HG02763 (cell line): ENCODE data around the gene RANBP3L.
"Not testable (repeated sequence)": the region's sequence is repeated elsewhere in the genome, so short reads cannot be mapped to it uniquely, and the experiment has no call there.

Source experiments
- ATAC-seq: cut with Tn5 transposase; IDR thresholded peaks from one replicate; pipeline ENCODE4 v1.9.1; 2021; ENCODE audit warnings: mild to moderate bottlenecking, moderate library complexity; ENCODE audit not compliant: unreplicated experiment

The RANBP3L gene, protein sequence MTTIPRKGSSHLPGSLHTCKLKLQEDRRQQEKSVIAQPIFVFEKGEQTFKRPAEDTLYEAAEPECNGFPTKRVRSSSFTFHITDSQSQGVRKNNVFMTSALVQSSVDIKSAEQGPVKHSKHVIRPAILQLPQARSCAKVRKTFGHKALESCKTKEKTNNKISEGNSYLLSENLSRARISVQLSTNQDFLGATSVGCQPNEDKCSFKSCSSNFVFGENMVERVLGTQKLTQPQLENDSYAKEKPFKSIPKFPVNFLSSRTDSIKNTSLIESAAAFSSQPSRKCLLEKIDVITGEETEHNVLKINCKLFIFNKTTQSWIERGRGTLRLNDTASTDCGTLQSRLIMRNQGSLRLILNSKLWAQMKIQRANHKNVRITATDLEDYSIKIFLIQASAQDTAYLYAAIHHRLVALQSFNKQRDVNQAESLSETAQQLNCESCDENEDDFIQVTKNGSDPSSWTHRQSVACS

DNA sequence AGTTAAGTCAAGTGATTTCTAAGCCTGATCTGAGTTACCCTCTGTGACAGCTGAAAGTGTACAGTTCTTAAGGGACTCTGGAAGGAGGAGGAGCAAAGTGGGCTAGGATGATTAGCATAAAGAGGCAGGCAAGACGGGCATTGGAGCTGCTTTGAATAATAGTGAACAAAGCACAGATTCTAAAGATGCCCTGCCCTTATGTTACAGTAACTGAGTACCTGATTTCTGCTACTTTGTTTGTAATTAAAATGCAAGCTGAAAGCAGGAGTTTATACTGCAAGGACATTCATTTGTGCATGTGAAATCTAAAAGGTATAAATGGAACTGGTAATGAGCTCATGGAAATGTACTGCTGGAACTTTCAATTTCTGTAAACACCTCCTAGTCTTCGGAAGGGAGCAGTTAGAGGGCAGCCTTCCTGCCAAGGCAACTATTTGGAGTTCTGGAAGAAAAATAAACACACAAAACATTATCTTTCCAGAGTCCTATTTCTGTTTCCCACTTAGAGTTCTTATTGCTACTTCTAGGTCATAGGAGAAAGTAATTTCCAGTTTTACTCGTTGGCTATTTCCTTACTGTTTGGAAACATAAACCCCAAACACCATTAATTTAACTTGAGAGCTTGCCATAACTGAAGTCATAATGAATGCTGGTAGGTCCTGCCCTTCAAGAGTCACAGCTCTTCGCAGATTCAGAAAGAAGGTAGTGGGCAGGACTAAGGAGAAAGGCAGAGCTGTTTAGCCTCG is at the start of gene RANBP3L:
Gene RANBP3L (minus strand): TSS at position 45 of the 746 bp plus-strand sequence. CDS start 486 bp downstream, outside the sequence.
- ATAC-seq: no peak

DNA sequence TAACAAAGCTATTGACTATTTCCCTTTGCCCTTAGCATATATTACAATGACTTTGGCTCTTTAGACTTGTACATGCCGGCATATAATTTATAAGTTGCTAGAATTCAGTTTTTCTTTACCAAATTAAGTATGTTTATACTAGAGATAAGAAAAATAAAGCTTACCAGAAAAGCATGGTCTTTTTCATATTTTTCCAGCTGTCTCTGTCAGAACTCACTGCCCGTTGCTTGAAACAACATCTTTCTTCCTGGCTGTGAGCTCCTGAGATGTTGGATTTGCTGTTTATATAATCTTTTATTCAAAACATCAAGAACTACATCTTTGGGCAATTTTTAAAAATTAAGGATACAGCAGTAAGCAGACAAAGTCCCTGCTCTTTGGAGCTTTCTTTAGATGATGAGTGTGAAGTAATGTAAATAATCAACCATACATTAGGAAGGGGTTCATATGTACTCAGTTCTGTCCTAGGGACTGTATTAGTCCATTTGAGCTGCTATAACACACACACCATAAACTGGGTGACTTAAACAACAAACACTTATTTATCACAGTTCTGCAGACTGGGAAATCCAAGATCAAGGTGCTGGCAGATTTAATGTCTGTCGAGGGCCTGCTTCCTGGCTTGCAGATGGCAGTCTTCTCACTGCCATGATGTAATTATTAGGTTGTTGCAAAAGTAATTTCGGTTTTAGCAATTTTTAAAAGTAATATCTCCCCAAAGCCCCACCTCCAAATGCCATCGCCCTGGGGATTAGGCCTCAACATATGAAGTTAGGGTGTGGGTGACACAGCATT is 45.4 kb upstream of the RANBP3L start:
- ATAC-seq: no peak

DNA sequence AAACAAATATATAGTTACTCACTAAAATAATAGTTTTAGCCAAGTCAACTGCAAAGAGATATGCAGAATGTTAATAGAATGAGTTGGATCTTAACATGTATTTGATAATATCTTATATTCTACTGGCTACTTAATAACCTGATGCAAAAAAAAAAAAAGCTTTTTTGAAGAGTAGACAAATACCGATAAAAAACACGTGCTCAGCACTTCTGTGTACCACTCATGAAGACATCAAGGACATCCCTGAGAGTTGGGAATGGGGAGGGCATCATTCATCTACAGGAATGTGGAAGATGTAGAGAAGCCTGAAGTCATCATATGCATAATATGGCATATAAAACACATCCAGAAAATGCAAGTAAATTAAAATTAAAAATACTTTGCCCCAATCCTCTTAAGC is 43.2 kb upstream of the RANBP3L start:
- ATAC-seq: no peak

DNA sequence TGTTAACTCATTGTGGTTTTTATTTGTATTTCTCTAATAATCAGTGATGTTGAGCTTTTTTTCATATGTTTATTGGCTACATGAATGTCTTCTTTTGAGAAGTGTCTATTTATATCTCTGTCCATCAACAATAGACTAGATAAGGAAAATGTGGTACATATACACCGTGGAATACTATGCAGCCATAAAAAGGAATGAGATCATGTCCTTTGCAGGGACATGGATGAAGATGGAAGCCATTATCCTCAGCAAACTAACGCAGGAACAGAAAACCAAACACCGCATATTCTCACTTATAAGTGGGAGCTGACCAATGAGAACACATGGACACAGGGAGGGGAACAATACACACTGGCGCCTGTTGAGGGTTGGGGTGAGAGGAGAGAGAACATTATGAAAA is 40.0 kb upstream of the RANBP3L start:
- not testable (repeated sequence) for ATAC-seq

DNA sequence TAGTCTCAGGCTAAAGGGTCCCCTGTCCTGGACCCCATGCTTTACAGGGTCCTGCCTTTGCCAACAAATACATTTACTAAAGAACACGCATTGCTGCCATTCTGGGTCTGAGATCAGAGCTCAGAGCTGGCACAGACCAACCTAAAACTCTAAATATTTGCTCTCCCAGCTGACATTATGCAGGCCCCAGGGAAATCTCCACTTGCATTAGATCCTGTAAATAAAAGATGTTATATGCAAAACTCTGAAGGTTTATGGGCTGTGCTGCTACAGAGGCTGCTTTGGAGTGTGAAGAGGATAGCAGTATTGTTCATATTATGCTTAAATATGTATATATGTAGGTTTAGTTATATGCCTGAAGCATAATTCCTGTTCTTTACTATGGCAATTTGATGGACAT is 35.9 kb upstream of the RANBP3L start:
- ATAC-seq: no peak

DNA sequence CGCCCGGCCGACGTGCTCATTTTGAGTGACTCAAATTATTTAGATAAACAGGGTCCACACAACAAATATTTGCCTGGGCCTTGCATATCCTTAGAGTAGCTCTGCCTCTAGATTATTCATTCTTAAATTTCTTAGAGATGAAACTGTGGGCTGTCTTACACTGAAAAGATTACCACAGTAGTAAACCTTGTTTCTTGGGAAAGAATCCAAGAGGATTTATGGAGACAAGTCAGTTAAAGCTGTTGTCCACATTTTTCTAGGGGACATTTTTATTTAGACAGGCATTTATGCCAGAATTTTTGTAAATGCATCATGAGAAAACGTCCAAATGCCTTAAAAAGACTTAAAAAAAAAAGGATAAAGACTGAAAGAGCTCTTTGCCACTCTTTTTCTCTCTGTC is 32.6 kb upstream of the RANBP3L start:
- no peak for ATAC-seq

DNA sequence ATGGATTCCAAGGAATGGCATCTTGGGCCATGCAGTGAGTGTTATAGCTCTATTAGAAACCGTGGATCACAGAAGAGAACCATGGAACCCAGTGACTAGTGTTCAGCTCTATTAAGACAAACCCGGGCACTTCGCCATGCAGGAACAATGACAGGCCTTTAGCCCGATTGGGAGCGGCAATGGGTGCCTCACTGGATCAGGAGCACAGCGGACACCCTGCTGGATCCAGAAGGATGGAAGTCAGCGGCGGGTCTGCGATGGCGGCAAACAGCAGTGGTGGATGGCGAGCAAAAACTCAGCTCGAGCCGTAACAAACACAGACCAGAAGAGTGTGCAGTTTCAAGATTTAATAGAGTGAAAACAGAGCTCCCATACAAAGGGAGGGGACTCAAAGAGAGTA is 31.0 kb upstream of the RANBP3L start:
- not testable (repeated sequence) for ATAC-seq

DNA sequence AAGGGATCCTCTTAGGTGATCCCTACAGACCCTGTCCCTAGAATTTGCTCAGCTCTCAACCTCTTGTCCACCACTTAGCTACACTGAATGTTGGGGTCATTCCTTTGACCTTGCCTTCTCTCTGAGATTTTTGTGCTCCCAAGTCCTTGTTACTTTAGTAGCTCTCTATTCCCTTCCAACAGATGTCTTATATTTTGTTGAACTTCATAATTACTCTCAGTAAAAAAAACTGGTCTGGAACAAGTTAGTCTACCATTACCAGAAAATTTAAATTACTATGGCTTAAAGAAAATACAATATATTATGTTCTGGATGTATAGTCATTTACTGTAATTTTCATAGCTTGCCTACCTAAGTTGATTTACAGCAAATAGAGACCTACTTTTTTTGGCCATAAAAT is 23.5 kb upstream of the RANBP3L start:
- ATAC-seq: no peak

DNA sequence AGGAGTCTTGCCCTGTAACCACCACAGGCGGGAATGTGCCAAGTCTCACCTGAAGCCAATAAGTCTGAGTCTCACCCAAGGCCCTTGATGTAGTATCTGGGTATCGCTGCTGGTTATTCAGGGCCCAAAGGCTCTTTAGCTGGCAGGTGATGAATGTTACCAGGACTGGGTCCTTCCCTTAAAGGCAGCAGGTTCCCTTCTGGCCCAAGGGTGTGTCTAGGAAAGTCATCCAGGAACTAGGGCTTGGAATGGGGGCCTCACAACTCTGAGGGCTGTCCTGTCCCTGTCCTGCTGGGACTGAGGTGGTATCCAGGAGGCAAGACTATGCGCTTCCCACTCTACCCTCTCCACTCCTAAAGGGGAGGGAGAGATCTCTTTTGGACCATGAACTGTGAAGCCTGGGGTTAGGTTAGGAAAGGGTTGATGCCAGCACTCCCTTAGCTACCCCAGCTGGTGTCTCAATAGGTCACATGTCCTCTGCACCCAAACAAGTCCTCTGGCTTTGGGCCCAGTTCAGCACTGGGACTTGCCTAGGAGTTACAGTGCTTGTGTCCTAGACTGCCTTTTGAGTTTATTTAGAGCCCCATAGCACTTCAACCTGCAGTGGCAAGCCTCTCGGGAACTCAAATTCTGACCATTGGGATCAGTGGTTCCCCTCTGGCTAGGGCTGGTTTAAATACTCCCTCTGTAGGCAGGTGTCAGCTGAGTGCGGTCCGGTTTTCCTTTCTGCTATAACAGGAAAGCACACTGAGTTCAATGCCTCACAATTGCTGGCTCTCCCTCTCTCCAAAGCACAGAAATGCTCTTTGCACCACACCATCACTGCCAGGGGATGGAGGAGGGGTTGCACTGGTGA is 22.5 kb upstream of the RANBP3L start:
- ATAC-seq: no peak

DNA sequence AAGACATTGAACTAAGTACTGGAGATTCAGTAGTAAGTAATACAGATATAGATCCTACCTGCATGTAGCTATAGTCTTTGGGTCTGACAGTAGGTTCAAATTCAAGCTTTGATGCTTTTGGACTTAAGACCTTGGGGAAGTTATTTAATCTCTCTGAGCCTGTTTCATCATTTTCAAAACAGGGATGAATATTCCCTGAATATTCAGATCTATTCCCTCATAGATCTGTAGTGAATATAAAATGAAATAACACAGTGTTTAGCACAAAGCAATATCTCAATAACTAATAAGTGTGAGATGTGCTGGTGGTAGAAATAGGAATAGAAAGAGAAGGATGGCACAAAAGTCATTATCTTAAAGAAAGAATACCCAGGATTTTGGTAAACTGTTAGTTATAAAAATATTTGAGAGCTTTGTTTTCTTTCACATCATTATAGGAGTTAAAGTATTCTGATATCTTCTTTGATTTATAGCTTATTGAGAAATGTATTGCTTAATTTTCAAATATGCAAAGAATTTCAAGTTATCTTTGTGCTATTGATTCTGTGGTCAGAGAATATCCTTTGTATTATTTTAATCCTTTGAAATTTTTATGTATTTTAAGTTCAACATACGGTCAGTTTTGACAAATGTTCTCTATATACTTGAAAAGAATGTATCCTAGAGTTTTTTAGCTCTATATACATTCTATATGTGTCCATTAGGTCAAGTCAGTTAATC is 11.4 kb upstream of the RANBP3L start:
- no peak for ATAC-seq

DNA sequence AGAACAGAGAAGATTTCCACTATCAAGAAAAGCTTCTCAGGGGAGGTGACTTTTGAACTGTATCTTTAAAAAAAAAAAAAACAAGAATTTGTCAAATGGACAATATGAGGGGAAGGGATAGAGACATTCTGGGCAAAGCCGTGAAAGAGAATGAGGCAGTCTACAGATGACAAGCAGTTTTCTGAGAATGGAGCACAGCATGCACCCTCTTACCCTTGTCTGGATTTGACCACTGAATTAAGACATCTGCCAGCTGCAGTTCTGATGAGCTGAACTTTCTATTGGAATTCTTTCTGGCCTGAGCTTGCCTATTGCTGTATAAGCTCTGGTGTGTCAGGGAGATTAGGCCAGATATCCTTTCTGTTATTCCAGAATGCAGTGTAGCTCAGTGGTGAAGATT is 10.3 kb upstream of the RANBP3L start:
- no peak for ATAC-seq

DNA sequence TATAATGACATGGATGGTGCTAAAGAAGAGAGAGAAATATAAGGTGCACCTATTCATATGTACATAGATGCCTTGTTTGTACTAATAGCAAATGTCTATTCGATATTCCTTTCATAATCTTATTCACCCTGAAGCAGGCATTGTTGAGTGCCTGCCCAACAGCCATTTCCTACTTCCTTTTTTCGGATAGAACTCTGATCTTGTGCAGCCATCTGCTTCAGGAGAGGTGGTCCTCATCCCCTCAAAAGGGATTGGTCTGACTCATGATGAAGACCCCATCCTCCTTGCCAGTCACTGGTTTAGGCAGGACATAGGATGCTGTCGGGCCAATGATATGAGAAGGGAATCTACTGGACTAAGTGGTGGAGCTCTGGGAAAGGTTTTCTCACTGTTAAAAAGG is 8.4 kb upstream of the RANBP3L start:
- ATAC-seq: no peak

DNA sequence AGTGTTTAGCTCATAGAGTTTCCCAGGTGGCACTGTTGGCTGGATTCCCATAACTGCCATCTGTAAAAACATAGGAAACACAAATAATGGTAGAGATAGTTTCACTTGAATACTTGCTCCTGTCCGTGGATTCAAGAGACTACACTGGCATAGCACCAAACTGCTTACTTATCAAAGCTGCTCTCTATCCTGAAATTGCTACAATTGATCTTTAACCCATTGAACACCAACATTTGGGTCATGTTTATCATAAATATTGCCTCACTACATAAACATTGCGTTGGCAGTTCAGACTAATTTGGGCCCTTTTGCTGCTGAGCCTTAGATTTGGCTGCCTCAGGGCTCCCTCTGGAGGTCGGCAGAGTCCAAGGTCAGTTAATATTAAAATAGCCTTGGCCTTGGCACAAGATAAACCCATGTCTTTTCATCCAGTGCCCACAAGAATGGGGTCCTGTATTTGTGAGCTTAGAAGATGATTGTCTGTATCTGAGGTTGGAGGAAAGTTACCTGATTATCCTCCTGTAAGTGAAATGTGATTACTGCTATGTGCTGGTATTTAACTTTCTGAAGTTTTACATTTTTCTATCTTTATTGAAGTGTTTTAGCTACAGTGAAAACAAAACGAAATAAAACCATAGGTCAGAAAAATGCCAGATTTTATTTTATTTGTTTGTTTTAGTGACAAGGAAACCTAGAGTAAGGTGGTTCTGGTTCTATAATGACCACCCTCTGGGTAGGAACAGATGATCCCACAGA is 4.0 kb upstream of the RANBP3L start:
- ATAC-seq: no peak

DNA sequence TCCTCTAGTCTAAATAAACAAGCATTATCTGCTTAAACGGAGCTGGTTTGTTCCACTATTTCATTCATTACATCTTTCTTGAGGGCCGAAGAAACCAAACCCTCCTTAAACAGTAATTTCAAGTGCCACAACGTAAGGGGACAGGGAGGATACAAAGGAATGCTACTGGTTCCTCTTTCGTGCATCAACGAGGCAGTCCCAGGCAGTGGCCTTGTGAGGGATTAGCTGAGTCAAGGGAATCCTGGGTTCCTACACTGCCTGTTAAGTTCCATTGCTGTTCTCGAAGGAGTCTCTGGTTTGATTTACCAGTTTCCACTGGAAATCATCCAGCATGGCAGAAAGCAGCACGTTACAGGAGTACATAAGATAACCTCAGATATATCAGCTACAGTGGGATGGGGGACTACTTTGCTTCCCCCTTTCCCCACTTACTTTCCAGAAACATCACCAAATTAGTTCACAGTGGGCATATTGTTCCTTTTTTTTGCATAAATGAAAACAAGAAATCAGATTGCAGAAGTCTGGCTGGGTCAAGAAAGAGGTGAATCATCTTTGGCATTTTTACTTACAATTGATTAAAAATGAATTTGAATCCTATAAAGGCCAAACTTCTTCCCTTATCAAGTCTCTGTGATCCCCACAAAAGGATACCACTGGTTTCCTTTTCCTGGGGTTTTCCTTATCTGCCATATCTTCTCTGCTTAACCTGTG is 2.5 kb upstream of the RANBP3L start:
- no peak for ATAC-seq

DNA sequence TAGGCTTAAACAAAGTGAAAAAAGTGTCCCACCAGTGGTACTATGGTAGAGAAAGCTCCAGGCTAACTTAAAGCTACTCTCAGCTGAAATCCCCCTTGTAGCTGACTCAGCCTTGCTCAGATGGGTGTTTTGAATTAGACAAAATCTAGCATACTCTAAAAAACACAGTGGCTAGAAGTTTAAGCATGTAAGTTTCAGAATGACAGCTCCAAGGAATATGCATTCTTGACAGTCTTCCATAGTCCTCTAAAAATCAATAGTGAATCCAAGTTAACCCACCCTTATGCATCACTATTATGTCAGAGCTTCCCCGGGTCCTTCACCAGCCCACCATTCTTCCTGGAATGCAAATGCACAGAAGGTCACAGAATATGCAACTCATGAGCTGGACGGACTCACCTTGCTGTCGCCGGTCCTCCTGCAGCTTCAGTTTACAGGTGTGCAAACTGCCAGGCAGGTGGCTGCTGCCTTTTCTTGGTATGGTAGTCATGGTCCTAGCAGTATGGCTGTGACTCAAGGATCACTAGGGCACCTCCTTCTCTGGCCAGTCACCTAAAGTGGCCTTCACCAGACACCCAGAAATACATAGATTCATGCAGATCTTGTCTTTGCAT is 668 bp downstream of the RANBP3L start:
- ATAC-seq: no peak

DNA sequence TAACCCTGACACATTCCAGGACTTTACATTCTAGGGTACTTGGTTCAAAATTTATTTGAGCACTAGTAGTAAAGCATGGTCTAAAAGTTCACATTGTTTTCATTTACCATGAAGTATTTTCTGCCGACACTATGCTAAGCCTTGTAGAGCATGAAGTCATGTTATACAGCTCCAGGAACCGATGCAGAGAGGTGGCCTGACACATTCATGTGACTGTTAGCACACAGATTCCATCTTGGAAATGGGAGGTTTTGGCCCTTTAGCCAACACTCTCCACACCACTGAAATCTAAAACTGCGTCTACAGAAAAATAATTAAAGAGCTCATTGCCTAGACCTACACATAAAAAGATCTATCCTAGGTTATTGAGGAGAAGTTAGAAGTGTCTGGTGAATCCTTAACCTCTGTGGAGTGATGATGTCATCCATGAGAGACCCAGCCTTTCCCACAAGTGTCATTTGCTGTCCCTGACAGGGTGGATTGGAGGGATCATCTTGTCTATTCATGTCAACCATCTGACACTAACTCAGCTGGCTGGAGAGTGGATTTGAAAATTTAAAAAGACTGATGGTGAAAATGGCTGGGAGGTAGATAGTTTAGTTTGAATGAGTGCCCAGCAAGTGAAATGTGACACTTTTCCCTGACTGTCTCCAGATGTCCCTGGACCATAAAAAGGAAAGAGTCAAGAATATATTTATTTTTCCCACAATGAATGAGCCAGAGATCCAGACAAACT is 1.3 kb downstream of the RANBP3L start:
- ATAC-seq: no peak

DNA sequence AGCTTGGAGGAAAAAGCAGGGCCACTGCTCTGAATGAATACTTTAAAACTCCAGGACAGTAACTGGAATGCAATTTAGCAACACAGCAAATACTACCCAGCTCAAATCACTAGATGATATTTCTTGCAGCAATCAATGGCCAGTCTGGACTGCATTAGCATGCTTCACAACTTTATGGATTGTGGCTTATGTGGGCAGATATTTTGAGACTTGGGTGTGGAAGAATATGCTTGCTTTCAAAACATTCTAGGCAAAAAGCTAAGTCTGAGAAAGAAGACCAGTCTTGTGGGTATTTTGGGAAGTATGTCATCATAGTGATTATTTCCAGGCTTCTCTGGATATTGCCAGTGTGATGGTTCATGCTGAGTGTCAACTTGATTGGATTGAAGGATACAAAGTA is 3.1 kb downstream of the RANBP3L start:
- no peak for ATAC-seq
